CD8-positive, alpha-beta memory T cell (primary cell): ENCODE results near the gene NUCB2. TPM values are rescaled to one million over a fixed set of nuclear protein-coding genes. Genes with fewer than 3 reads are reported as not detected.
"Not testable (repeated sequence)": the region's sequence is repeated elsewhere in the genome, so short reads cannot be mapped to it uniquely, and the experiment has no call there.

Experiments
- CTCF ChIA-PET: fragments of 350-600 bp; sonication (Branson Sonifier 250); formaldehyde crosslinking; loops from one replicate; lab custom pipeline; 2021; ENCODE audit warnings: antibody characterized with exemption; lab: Charles Lee
- POLR2A ChIA-PET: fragments of 350-600 bp; sonication (Branson Sonifier 250); formaldehyde crosslinking; loops from one replicate; lab custom pipeline; 2021; ENCODE audit warnings: antibody characterized with exemption; lab: Charles Lee
- DNase-seq, 5 donors: peaks; one replicate each; pipeline versions ENCODE4 v3.0.0 to v3.0.0-alpha.2; 2020 to 2022; ENCODE audit warnings: mixed read lengths in 1 of 5
- H3K27ac ChIP-seq: one replicate; pipeline ENCODE4 v1.7.0; 2013; ENCODE audit warnings: low read depth, mild to moderate bottlenecking, low read length, moderate library complexity
- H3K27me3 ChIP-seq: 2 replicates; pipeline ENCODE4 v1.7.0; 2013; ENCODE audit warnings: low read length, mild to moderate bottlenecking; ENCODE audit not compliant: insufficient read depth, poor library complexity, severe bottlenecking
- H3K36me3 ChIP-seq: 2 replicates; pipeline ENCODE4 v1.7.0; 2013; ENCODE audit warnings: mild to moderate bottlenecking, low read length, moderate library complexity; ENCODE audit not compliant: insufficient read depth
- H3K4me1 ChIP-seq: 2 replicates; pipeline ENCODE4 v1.7.0; 2013; ENCODE audit warnings: mild to moderate bottlenecking, low read length, moderate library complexity; ENCODE audit not compliant: insufficient read depth
- H3K4me3 ChIP-seq: 2 replicates; pipeline ENCODE4 v1.7.0; 2013; ENCODE audit warnings: mild to moderate bottlenecking, low read length
- H3K9me3 ChIP-seq: 2 replicates; pipeline ENCODE4 v1.7.0; 2013; ENCODE audit warnings: mild to moderate bottlenecking, low read length
- H3K27ac Mint-ChIP-seq, 8 donors: one replicate each; pipeline ENCODE4 v1.8.0; 2020 to 2021; ENCODE audit warnings: mixed read lengths in 8 of 8, mild to moderate bottlenecking in 6 of 8, inconsistent platforms in 3 of 8, moderate library complexity in 3 of 8
- H3K27me3 Mint-ChIP-seq, 2 donors: one replicate each; pipeline ENCODE4 v1.8.0; 2020 to 2021; ENCODE audit warnings: mixed read lengths in 2 of 2, mild to moderate bottlenecking in 1 of 2, moderate library complexity in 1 of 2
- H3K36me3 Mint-ChIP-seq, 3 donors: one replicate each; pipeline ENCODE4 v1.8.0; 2020 to 2021; ENCODE audit warnings: mixed read lengths in 3 of 3, inconsistent platforms in 1 of 3, mild to moderate bottlenecking in 1 of 3
- H3K4me1 Mint-ChIP-seq, 3 donors: one replicate each; pipeline ENCODE4 v1.8.0; 2020 to 2021; ENCODE audit warnings: mixed read lengths in 3 of 3, inconsistent platforms in 1 of 3, mild to moderate bottlenecking in 1 of 3
- H3K4me3 Mint-ChIP-seq, 7 donors: one replicate each; pipeline ENCODE4 v1.8.0; 2020 to 2021; ENCODE audit warnings: mixed read lengths in 7 of 7, mild to moderate bottlenecking in 6 of 7, moderate library complexity in 4 of 7, inconsistent platforms in 2 of 7
- H3K9me3 Mint-ChIP-seq, 5 donors: one replicate each; pipeline ENCODE4 v1.8.0; 2020 to 2022; ENCODE audit warnings: mixed read lengths in 5 of 5, mild to moderate bottlenecking in 3 of 5, moderate library complexity in 2 of 5, inconsistent platforms in 1 of 5
- polyA plus RNA-seq: library from polyadenylated mRNA; unstranded; fragments of 300-500 nt; fragmentation: Illumina TruSeq; gene quantifications from one replicate; pipeline ENCODE4 v1.2.3, GENCODE V29; 2021
- total RNA-seq, 2 experiments: library from RNA; stranded (reverse); gene quantifications; one replicate each; pipeline ENCODE4 v1.2.3, GENCODE V29; 2021

The NUCB2 gene
- total RNA-seq: 10 to 100 TPM; 30.3 to 33.3 TPM
- polyA plus RNA-seq: 218 TPM

GRCh38 chr11:17276236-17277023 lies at the start of gene NUCB2:
TSS of gene NUCB2 (plus strand) at chr11:17276739. CDS start at chr11:17295324, 18,585 bp downstream.
- H3K4me1 ChIP-seq: peaks cover 31% of the 10 kb centered on the region
- Mint-ChIP-seq H3K27ac (peak within 1 kb of the TSS; percentile 76 to 98 (median 86)), H3K9me3 (no peaks in the 10 kb centered on the region), H3K4me1 (peaks cover 34 to 61% (median 38%) of the 10 kb centered on the region in 3 donors), H3K36me3 (peaks cover 0 to 17% (median 1%) of the 10 kb centered on the region in 3 donors), H3K27me3 (no peaks in the 10 kb centered on the region), H3K4me3 (peak within 1 kb of the TSS; percentile 79 to 99 (median 83))
- ChIA-PET POLR2A (interaction anchor here (1.5 to 2.3 kb wide), 4 partner anchors 9 to 77 kb away, joined by 4 to 17 read pairs (median 7); partner anchors contain the start of gene PIK3C2A), CTCF (interaction anchor here (1.1 to 1.4 kb wide), 4 partner anchors 9 to 76 kb away, joined by 3 to 7 read pairs (median 4); no protein-coding TSS in a partner anchor)
- DNase-seq: peak; percentile 93 to 97 (median 95)
- H3K27ac ChIP-seq: peak within 1 kb of the TSS; percentile 76
- H3K4me3 ChIP-seq: peak within 1 kb of the TSS; percentile 90
- no peaks in the 10 kb centered on the region for H3K36me3 ChIP-seq
- H3K27me3 ChIP-seq: no peaks in the 10 kb centered on the region
- no peaks in the 10 kb centered on the region for H3K9me3 ChIP-seq

GRCh38 chr11:17228186-17228925 lies 48.2 kb upstream of the NUCB2 start:
- CTCF ChIA-PET: interaction anchor here (1.3 to 2.4 kb wide), 2 partner anchors 11 to 125 kb away, joined by 3 to 5 read pairs; no protein-coding TSS in a partner anchor
- H3K27me3 Mint-ChIP-seq, H3K27me3 ChIP-seq, H3K4me3 ChIP-seq, H3K27ac ChIP-seq, DNase-seq, H3K27ac Mint-ChIP-seq, POLR2A ChIA-PET, H3K4me3 Mint-ChIP-seq, H3K9me3 Mint-ChIP-seq, H3K9me3 ChIP-seq, H3K36me3 Mint-ChIP-seq, H3K36me3 ChIP-seq: not testable (repeated sequence)
- H3K4me1 ChIP-seq: peaks cover 16% of the 10 kb centered on the region
- H3K4me1 Mint-ChIP-seq: peaks cover 11 to 18% (median 16%) of the 10 kb centered on the region in 3 donors

GRCh38 chr11:17229481-17230152 lies 46.9 kb upstream of the NUCB2 start:
- H3K27me3 Mint-ChIP-seq: peaks cover 0 to 3% of the 10 kb centered on the region in 2 donors
- Histone ChIP-seq H3K36me3 (no peaks in the 10 kb centered on the region), H3K4me3 (no peak overlapping the region), H3K27ac (no peak overlapping the region), H3K4me1 (peaks cover 16% of the 10 kb centered on the region), H3K27me3 (no peaks in the 10 kb centered on the region), H3K9me3 (no peaks in the 10 kb centered on the region)
- peak overlapping the region in 2 of 8 donors; percentile 43 to 69 for H3K27ac Mint-ChIP-seq
- H3K4me3 Mint-ChIP-seq: peak overlapping the region in 2 of 7 donors; percentile 73 to 79
- ChIA-PET POLR2A (interaction anchor here (0.6 to 1.0 kb wide), 2 partner anchors 124 to 714 kb away, joined by 3 to 5 read pairs; no protein-coding TSS in a partner anchor), CTCF (interaction anchor here (0.6 to 2.4 kb wide), 32 partner anchors 8 to 369 kb away, joined by 3 to 35 read pairs (median 4); partner anchors contain the start of genes NUCB2 and PIK3C2A)
- H3K9me3 Mint-ChIP-seq: no peaks in the 10 kb centered on the region
- peaks cover 0 to 3% (median 0%) of the 10 kb centered on the region in 3 donors for H3K36me3 Mint-ChIP-seq
- DNase-seq: no peak
- H3K4me1 Mint-ChIP-seq: peaks cover 11 to 18% (median 16%) of the 10 kb centered on the region in 3 donors

- Histone ChIP-seq H3K36me3 (no peaks in the 10 kb centered on the region), H3K27ac (no peak overlapping the region), H3K4me3 (no peak overlapping the region), H3K4me1 (peaks cover 16% of the 10 kb centered on the region), H3K9me3 (no peaks in the 10 kb centered on the region), H3K27me3 (no peaks in the 10 kb centered on the region)
- peaks cover 0 to 3% (median 0%) of the 10 kb centered on the region in 3 donors for H3K36me3 Mint-ChIP-seq
- peaks cover 11 to 18% (median 16%) of the 10 kb centered on the region in 3 donors for H3K4me1 Mint-ChIP-seq
- H3K27ac Mint-ChIP-seq: peak overlapping the region in 3 of 8 donors; percentile 15 to 43 (median 37)
- H3K4me3 Mint-ChIP-seq: peak overlapping the region in 5 of 7 donors; percentile 18 to 57 (median 35)
- peaks cover 0 to 3% of the 10 kb centered on the region in 2 donors for H3K27me3 Mint-ChIP-seq
- POLR2A ChIA-PET: no interaction called here
- CTCF ChIA-PET: interaction anchor here (0.7 to 2.4 kb wide), 19 partner anchors 8 to 292 kb away, joined by 3 to 35 read pairs (median 4); no protein-coding TSS in a partner anchor
- DNase-seq: peak in 2 of 5 donors; percentile 30 to 41
- H3K9me3 Mint-ChIP-seq: no peaks in the 10 kb centered on the region
Observed at GRCh38 chr11:17230867-17231851, 45.4 kb upstream of the NUCB2 start.

GRCh38 chr11:17233101-17233500 lies 43.4 kb upstream of the NUCB2 start:
- Mint-ChIP-seq H3K27me3 (peaks cover under 1 to 3% of the 10 kb centered on the region in 2 donors), H3K36me3 (peaks cover 0 to 3% (median 0%) of the 10 kb centered on the region in 3 donors), H3K4me1 (peaks cover 11 to 18% (median 16%) of the 10 kb centered on the region in 3 donors), H3K27ac (no peak overlapping the region), H3K4me3 (no peak overlapping the region), H3K9me3 (no peaks in the 10 kb centered on the region)
- Histone ChIP-seq H3K27ac (no peak overlapping the region), H3K36me3 (no peaks in the 10 kb centered on the region), H3K9me3 (no peaks in the 10 kb centered on the region), H3K4me1 (peaks cover 16% of the 10 kb centered on the region), H3K4me3 (no peak overlapping the region), H3K27me3 (no peaks in the 10 kb centered on the region)
- ChIA-PET POLR2A (no interaction called here), CTCF (interaction anchor here (1.0 kb wide), 1 partner anchor 122 kb away, joined by 3 read pairs; no protein-coding TSS in a partner anchor)
- DNase-seq: no peak

GRCh38 chr11:17238377-17238776 lies 38.2 kb upstream of the NUCB2 start:
- no peaks in the 10 kb centered on the region for H3K36me3 Mint-ChIP-seq
- no peaks in the 10 kb centered on the region for H3K9me3 Mint-ChIP-seq
- ChIA-PET CTCF (interaction anchor here (1.4 kb wide), 1 partner anchor 8 kb away, joined by 5 read pairs; no protein-coding TSS in a partner anchor), POLR2A (no interaction called here)
- H3K27me3 ChIP-seq: no peaks in the 10 kb centered on the region
- no peak overlapping the region for H3K27ac ChIP-seq
- H3K4me1 ChIP-seq: no peaks in the 10 kb centered on the region
- no peak overlapping the region for H3K4me3 ChIP-seq
- no peaks in the 10 kb centered on the region for H3K36me3 ChIP-seq
- DNase-seq: no peak
- H3K4me3 Mint-ChIP-seq: no peak overlapping the region
- H3K27ac Mint-ChIP-seq: no peak overlapping the region
- H3K4me1 Mint-ChIP-seq: peaks cover 0 to 3% (median 0%) of the 10 kb centered on the region in 3 donors
- peaks cover 4 to 13% of the 10 kb centered on the region in 2 donors for H3K27me3 Mint-ChIP-seq
- H3K9me3 ChIP-seq: no peaks in the 10 kb centered on the region
